Measurements from ENCODE around the gene CSF1.

GRCh38 chr1:109913360-109913879 lies 2.8 kb downstream of the CSF1 start:
- TF ChIP-seq ELF4 (IDR thresholded peaks at IDR 0.05) (no peak), SP1 (IDR thresholded peaks at IDR 0.05) (no peak), L3MBTL2 (conservative IDR thresholded peaks at IDR 0.05) (no peak), FOXK2 (IDR thresholded peaks at IDR 0.05) (no peak), BHLHE40 (IDR thresholded peaks at IDR 0.05; ENCODE audit: borderline replicate concordance) (no peak), NFRKB (IDR thresholded peaks at IDR 0.05) (no peak), CTBP1 (IDR thresholded peaks at IDR 0.05; ENCODE audit: borderline replicate concordance) (no peak), PKNOX1 (IDR thresholded peaks at IDR 0.05) (no peak), TARDBP (IDR thresholded peaks at IDR 0.05) (no peak)
